ENCODE data around the gene LARGE2.
"Not testable (repeated sequence)": the region's sequence is repeated elsewhere in the genome, so short reads cannot be mapped to it uniquely, and the experiment has no call there.

GRCh38 chr11:45900175-45900800 lies 22.2 kb upstream of the LARGE2 start:
- TF ChIP-seq, protein P1, sequence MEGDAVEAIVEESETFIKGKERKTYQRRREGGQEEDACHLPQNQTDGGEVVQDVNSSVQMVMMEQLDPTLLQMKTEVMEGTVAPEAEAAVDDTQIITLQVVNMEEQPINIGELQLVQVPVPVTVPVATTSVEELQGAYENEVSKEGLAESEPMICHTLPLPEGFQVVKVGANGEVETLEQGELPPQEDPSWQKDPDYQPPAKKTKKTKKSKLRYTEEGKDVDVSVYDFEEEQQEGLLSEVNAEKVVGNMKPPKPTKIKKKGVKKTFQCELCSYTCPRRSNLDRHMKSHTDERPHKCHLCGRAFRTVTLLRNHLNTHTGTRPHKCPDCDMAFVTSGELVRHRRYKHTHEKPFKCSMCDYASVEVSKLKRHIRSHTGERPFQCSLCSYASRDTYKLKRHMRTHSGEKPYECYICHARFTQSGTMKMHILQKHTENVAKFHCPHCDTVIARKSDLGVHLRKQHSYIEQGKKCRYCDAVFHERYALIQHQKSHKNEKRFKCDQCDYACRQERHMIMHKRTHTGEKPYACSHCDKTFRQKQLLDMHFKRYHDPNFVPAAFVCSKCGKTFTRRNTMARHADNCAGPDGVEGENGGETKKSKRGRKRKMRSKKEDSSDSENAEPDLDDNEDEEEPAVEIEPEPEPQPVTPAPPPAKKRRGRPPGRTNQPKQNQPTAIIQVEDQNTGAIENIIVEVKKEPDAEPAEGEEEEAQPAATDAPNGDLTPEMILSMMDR (IDR thresholded peaks at IDR 0.05): not testable (repeated sequence)
- peak in 1 of 3 donors; percentile 41 for TF ChIP-seq POLR2A (IDR thresholded peaks at IDR 0.05)
